ENCODE results near the gene CUL2.

GRCh38 chr10:34966040-34966439 lies 124.1 kb downstream of the CUL2 start:
- TF ChIP-seq CTCF (conservative IDR thresholded peaks at IDR 0.05; ENCODE audit: low read depth in 2 of 2) (no peak), POLR2AphosphoS5 (IDR thresholded peaks at IDR 0.05; ENCODE audit: low read depth) (no peak), CREB1 (CRISPR knock-in tag; IDR thresholded peaks at IDR 0.05; ENCODE audit: low read depth) (no peak), EZH2 (IDR thresholded peaks at IDR 0.05; ENCODE audit: low read depth, unreplicated experiment) (no peak), EZH2phosphoT487 (IDR thresholded peaks at IDR 0.05; ENCODE audit: unreplicated experiment) (no peak), ETS1 (IDR thresholded peaks at IDR 0.05) (no peak), ZNF114 (CRISPR knock-in tag; IDR thresholded peaks at IDR 0.05) (no peak)
- TF ChIP-seq, protein P1, sequence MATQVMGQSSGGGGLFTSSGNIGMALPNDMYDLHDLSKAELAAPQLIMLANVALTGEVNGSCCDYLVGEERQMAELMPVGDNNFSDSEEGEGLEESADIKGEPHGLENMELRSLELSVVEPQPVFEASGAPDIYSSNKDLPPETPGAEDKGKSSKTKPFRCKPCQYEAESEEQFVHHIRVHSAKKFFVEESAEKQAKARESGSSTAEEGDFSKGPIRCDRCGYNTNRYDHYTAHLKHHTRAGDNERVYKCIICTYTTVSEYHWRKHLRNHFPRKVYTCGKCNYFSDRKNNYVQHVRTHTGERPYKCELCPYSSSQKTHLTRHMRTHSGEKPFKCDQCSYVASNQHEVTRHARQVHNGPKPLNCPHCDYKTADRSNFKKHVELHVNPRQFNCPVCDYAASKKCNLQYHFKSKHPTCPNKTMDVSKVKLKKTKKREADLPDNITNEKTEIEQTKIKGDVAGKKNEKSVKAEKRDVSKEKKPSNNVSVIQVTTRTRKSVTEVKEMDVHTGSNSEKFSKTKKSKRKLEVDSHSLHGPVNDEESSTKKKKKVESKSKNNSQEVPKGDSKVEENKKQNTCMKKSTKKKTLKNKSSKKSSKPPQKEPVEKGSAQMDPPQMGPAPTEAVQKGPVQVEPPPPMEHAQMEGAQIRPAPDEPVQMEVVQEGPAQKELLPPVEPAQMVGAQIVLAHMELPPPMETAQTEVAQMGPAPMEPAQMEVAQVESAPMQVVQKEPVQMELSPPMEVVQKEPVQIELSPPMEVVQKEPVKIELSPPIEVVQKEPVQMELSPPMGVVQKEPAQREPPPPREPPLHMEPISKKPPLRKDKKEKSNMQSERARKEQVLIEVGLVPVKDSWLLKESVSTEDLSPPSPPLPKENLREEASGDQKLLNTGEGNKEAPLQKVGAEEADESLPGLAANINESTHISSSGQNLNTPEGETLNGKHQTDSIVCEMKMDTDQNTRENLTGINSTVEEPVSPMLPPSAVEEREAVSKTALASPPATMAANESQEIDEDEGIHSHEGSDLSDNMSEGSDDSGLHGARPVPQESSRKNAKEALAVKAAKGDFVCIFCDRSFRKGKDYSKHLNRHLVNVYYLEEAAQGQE (IDR thresholded peaks at IDR 0.05; ENCODE audit: unreplicated experiment) = no peak
- TF ChIP-seq, protein P2, sequence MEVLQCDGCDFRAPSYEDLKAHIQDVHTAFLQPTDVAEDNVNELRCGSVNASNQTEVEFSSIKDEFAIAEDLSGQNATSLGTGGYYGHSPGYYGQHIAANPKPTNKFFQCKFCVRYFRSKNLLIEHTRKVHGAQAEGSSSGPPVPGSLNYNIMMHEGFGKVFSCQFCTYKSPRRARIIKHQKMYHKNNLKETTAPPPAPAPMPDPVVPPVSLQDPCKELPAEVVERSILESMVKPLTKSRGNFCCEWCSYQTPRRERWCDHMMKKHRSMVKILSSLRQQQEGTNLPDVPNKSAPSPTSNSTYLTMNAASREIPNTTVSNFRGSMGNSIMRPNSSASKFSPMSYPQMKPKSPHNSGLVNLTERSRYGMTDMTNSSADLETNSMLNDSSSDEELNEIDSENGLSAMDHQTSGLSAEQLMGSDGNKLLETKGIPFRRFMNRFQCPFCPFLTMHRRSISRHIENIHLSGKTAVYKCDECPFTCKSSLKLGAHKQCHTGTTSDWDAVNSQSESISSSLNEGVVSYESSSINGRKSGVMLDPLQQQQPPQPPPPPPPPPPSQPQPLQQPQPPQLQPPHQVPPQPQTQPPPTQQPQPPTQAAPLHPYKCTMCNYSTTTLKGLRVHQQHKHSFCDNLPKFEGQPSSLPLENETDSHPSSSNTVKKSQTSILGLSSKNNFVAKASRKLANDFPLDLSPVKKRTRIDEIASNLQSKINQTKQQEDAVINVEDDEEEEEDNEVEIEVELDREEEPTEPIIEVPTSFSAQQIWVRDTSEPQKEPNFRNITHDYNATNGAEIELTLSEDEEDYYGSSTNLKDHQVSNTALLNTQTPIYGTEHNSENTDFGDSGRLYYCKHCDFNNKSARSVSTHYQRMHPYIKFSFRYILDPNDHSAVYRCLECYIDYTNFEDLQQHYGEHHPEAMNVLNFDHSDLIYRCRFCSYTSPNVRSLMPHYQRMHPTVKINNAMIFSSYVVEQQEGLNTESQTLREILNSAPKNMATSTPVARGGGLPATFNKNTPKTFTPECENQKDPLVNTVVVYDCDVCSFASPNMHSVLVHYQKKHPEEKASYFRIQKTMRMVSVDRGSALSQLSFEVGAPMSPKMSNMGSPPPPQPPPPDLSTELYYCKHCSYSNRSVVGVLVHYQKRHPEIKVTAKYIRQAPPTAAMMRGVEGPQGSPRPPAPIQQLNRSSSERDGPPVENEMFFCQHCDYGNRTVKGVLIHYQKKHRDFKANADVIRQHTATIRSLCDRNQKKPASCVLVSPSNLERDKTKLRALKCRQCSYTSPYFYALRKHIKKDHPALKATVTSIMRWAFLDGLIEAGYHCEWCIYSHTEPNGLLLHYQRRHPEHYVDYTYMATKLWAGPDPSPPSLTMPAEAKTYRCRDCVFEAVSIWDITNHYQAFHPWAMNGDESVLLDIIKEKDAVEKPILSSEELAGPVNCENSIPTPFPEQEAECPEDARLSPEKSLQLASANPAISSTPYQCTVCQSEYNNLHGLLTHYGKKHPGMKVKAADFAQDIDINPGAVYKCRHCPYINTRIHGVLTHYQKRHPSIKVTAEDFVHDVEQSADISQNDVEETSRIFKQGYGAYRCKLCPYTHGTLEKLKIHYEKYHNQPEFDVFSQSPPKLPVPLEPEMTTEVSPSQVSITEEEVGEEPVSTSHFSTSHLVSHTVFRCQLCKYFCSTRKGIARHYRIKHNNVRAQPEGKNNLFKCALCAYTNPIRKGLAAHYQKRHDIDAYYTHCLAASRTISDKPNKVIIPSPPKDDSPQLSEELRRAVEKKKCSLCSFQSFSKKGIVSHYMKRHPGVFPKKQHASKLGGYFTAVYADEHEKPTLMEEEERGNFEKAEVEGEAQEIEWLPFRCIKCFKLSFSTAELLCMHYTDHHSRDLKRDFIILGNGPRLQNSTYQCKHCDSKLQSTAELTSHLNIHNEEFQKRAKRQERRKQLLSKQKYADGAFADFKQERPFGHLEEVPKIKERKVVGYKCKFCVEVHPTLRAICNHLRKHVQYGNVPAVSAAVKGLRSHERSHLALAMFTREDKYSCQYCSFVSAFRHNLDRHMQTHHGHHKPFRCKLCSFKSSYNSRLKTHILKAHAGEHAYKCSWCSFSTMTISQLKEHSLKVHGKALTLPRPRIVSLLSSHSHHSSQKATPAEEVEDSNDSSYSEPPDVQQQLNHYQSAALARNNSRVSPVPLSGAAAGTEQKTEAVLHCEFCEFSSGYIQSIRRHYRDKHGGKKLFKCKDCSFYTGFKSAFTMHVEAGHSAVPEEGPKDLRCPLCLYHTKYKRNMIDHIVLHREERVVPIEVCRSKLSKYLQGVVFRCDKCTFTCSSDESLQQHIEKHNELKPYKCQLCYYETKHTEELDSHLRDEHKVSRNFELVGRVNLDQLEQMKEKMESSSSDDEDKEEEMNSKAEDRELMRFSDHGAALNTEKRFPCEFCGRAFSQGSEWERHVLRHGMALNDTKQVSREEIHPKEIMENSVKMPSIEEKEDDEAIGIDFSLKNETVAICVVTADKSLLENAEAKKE (CRISPR knock-in tag; IDR thresholded peaks at IDR 0.05) = no peak

Measured in GM23338 (cell line).